GM12891 (cell line): ENCODE data around the gene GKN2.

Experiments used
- PAX5 ChIP-seq: IDR thresholded peaks from 2 replicates; pipeline ENCODE4 v1.6.1; 2011; ENCODE audit warnings: low read length, moderate library complexity, mild to moderate bottlenecking; ENCODE audit not compliant: insufficient read depth, severe bottlenecking
- POLR2A ChIP-seq: IDR thresholded peaks from 2 replicates; pipeline ENCODE4 v1.6.1; 2011; ENCODE audit warnings: low read depth, low read length, control low read depth
- POLR2AphosphoS5 ChIP-seq: IDR thresholded peaks from 2 replicates; pipeline ENCODE4 v1.6.1; 2011; ENCODE audit warnings: low read depth, low read length, control low read depth
- SPI1 ChIP-seq: IDR thresholded peaks from 2 replicates; pipeline ENCODE4 v1.6.1; 2011; ENCODE audit warnings: low read depth, low read length, control low read depth
- TAF1 ChIP-seq: IDR thresholded peaks from 2 replicates; pipeline ENCODE4 v1.6.1; 2011; ENCODE audit warnings: low read depth, low read length, control low read depth

GRCh38 chr2:68970566-68971265 lies 18.0 kb upstream of the GKN2 start:
- TF ChIP-seq POLR2AphosphoS5 (no peak), POLR2A (no peak), TAF1 (no peak), SPI1 (no peak), PAX5 (no peak)
